Activated CD8-positive, alpha-beta memory T cell treated with anti-CD3 and anti-CD28 coated beads for 24 hours (primary cell): ENCODE data around the gene PADI6.
A peak's percentile ranks its signal among the peaks of the same experiment; 100 is the strongest.
"Not testable (repeated sequence)": the region's sequence is repeated elsewhere in the genome, so short reads cannot be mapped to it uniquely, and the experiment has no call there.

Experiments used
- DNase-seq: peaks from one replicate; pipeline ENCODE4 v3.0.0-alpha.2; 2020

The PADI6 gene

DNA sequence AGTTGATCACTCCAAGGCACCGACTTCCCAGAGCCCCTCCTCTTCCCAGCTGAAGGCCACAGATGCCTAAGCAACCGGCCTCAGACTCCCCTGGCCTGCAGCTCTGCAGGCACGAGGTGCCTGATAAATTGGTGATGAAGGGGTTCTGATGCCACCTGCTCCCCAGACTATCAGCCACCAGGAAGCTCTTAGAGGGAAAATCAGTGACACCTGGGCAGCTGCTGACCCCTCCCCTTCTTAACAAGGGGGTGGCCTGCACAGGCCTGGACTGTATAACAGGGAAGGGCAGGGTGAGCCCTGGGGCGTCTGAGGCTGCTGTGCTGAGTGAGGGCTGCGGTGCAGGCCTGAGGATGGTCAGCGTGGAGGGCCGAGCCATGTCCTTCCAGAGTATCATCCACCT is at the start of gene PADI6:
Gene PADI6 (plus strand): TSS at position 301 of the 400 bp plus-strand sequence. CDS start 50 bp downstream, at position 351.
- DNase-seq, result no peak

DNA sequence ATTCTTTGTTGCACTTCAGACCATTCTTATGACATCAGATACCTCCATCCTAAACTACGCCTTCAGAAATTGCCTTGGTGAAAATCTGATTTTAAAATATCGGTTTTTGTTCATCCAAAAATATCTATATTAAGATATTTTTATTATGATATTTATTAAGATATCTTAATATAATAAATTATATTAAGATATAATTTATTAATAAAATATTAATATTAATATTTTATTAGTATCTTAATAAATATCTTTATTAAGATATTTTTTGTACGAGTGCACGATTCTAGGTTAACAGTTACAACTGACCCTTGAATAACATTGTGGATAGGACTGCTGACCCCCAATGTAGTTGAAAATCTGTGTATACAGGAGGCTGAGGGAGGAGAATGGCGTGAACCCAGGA is 43.1 kb upstream of the PADI6 start:
- no peak for DNase-seq

GRCh38 chr1:17329610-17330009 is 42.4 kb upstream of the PADI6 start:
- no peak for DNase-seq

DNA sequence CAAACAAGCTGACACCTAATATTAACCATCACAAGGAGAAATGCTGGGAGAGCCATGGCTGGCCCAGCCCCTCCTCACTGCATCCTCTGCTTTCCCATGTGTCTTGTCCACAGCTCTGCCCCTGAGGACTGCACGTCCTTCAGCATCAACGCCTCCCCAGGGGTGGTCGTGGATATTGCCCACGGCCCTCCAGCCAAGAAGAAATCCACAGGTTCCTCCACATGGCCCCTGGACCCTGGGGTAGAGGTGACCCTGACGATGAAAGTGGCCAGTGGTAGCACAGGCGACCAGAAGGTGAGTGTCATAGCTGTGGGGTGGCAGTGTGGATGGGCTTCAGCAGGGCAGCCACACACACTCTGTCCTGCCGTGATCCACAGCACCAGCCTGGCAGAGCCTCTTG is 41.1 kb upstream of the PADI6 start:
- no peak for DNase-seq

- no peak for DNase-seq
Observed at GRCh38 chr1:17333081-17333480, 38.9 kb upstream of the PADI6 start.

DNA sequence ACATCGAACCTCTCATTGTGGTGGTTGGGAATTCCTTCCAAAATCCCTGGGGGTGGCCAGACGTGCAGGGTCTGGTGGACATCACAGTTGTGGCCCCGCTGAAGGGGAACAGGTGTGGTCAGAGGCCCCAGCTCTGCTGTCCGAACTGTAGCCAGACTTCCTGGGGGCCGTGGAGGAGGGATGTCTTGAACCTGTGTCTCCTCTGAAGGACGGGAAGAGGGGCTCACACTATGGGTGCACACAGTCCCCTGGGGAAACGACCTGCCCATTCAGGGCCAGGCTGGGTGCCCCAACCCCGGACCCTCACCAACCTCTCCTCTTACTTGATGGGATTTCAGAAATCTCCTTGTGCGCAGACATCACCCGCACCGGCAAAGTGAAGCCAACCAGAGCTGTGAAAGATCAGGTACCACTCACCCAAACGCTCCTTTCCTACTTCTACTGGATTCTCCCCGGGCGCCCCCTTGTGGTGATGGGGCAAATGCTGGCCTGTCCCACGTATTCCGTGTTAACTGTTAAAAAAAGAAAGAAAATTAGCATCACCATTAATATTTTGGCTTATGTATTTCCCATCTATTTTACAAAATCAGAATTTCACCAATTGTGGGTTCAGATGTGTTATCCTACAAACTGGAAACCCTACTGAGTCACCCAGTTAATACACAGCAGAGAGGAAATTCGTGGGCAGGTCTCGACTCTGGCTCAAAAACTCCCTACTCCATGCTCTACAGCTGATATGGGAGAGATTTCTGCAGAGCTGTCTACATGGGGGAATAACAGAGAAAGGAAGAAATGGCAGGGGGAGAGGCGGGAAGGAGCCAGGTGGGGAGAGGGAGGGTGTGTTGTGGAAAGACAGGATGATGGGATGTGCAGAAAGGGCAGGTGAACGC is 35.9 kb upstream of the PADI6 start:
- DNase-seq, result peak; percentile 85

DNA sequence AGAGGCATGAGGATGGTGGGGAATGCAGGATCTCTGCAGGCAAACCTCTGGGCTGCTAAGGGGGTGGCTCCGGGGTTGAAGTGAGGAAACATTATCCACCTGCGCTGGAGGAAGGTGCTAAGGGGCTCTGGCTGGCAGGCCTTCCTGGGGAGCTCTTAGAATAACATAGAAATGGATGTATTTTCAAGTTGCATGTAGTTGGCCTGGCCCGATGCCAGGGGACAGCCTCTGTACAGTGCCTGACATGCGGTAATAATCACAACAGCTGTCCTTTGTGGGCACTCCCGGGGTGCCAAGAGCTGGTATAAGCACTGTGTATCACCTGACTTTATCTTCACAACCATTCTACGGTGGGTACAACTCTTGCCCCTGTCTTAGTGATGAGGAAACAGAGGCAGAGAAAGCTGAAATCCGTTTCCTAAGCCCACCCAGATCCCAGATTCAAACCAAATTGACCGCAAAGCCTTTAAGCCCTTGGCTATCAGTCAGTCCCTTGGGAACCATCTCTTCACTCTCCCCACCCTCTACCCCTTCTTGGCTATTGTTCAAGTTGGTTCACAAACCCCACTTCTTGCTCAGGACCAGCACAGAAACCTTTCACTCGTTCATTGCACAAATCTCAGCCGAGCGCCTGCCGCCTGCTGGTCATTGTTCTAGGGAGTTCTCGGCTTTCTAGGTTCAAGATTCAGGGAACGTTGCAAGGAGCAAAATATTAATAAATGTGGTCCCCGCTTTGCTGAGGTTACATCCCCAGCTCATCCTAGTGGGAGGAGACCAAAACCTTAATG is 33.1 kb upstream of the PADI6 start:
- no peak for DNase-seq

GRCh38 chr1:17339521-17339920 is 32.5 kb upstream of the PADI6 start:
- no peak for DNase-seq

DNA sequence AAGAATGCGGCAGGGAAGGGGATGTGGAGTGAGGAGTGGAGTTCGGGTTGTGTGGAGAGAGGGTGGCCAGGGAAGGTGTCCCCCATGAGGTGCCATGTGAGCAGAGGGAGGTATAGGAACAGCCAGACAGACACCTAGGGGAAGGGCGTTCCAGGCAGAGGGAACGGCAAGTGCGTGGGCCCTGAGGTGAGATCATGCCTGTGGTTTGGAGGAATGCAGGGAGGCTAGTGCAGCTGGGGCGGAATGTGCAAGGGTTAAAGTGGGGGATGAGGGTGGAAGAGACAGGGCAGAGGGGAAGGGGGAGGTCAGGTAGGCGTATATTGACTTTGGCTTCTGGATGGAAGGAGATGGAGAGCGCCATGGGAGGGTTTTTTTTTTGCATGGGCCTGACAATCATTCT is 31.6 kb upstream of the PADI6 start:
- no peak for DNase-seq

- DNase-seq, result no peak
Observed at GRCh38 chr1:17342014-17342441, 30.0 kb upstream of the PADI6 start.

- not testable (repeated sequence) for DNase-seq
Observed at GRCh38 chr1:17345506-17345905, 26.5 kb upstream of the PADI6 start.

DNA sequence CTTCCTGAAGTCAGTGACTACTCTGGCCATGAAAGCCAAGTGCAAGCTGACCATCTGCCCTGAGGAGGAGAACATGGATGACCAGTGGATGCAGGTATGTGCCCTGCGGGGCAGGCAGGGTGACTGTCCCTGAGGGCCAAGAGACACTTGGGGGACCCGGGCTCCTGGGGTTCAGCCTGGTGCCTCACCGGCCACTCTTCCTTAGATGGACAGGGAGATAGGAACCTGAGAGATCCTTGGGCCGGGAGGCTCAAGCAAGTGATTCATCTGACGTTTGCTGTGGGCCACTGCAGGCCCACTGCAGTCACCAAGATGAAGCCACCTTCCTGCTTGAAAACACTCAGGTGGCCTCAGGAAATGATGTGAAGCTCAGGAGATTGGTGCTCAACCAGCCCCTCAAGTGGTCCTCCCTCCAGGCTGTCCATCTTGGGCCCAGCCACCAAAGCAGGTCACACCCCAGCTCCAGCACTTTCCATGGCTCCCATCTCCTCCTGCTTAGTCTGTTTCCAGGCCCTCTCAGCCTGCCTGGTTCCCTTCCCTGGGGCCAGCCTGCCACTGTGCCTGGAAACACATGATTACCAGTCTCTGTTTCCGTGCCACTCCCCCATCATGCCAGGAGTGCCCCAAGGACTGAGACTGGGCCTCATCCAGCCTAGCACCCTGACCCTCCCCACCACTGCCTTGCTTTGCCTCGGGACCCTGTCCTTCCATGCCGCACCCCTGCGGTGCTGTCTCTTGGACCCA is 25.8 kb upstream of the PADI6 start:
- DNase-seq, result no peak

- DNase-seq, result no peak
Observed at GRCh38 chr1:17347769-17348592, 24.0 kb upstream of the PADI6 start.

DNA sequence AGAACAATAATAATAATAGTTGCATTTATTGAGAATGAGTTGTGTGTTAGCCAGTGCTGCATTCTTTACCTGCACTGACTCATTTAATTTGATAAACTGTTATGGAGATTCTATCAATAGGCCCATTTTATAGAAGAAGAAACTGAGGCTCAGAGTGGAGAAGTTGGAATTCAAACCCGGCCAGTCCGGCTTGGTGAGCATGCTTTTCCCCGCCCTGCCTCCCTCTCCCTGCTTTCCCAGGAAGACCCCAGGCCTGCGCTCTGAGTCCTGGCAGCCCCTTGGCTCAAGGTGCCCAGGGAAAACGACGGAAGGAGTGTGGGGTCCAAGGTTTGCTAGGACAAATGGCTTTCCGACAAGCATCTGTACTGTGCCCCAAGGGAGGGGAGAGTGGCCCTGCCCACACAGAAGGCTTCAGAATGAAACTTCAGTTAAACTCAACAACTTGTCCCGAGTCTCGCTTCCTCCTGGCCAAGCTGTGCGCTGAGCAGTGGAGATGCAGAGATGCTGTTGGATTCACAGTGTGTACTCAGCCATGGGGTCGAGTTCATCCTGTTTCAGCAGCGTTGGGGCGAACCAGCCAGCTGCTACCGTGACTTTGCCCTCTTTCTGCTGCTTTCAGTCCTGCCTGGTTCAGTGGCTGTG is 23.3 kb upstream of the PADI6 start:
- no peak for DNase-seq

DNA sequence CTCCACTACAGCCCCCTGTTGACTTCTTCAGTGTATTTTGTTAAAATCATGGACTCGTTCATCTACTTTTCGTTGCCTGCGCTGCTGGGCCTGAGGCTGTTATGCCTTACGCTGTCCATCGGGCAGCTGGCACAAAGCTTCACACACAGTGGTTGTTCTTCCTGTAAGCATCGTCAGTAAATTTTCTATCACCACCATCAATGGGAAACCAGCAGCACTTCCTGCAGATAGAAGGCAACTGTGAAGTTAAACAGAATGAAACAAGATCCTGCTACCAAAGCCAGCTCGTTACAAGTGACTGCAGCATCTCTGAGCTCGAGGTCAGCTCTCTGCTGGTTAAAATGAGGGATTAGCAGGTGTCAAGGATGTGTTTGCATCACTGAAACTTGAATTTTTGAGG is 21.9 kb upstream of the PADI6 start:
- DNase-seq, result no peak

- DNase-seq, result no peak
Observed at GRCh38 chr1:17350928-17351446, 21.0 kb upstream of the PADI6 start.

DNA sequence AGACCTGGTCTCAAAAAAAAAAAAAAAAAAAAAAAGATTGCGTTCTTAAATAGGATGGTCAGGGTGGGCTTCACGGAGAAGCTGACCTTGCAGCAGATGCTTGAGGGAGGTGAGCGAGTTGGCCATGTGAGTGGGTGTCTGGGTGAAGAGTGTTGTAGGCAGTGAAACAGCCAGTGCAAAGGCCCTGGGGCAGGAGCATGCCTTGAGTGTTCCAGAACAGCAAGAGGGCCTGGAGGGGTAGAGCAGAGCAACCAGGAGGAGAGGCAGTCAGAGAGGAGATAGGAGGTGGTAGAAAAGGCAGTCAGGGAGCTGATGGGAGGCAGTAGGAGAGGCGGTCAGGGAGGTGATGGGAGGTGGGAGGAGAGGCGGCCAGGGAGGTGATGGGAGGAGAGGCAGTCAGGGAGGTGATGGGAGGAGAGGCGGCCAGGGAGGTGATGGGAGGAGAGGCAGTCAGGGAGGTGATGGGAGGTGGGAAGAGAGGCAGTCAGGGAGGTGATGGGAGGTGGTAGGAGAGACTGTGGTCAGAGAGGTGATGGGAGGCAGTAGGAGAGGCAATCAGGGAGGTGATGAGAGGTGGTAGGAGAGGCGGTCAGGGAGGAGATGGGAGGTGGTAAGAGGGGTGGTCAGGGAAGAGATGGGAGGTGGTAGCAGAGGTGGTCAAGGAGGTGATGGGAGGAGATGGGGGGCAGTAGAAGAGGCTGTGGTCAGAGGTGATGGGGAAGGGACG is 20.2 kb upstream of the PADI6 start:
- no peak for DNase-seq

GRCh38 chr1:17352419-17352909 is 19.5 kb upstream of the PADI6 start:
- DNase-seq, result no peak

GRCh38 chr1:17355898-17356297 is 16.1 kb upstream of the PADI6 start:
- DNase-seq, result peak; percentile 81

- DNase-seq, result peak; percentile 70
Observed at GRCh38 chr1:17356387-17357026, 15.5 kb upstream of the PADI6 start.
